ENCODE data around the gene ARHGEF11.

GRCh38 chr1:156911577-156912298, 133.8 kb downstream of the ARHGEF11 start:
- no peak for TF ChIP-seq POLR2A (IDR thresholded peaks at IDR 0.05; ENCODE audit: extremely low read depth, insufficient read length)
- TF ChIP-seq, protein P1, sequence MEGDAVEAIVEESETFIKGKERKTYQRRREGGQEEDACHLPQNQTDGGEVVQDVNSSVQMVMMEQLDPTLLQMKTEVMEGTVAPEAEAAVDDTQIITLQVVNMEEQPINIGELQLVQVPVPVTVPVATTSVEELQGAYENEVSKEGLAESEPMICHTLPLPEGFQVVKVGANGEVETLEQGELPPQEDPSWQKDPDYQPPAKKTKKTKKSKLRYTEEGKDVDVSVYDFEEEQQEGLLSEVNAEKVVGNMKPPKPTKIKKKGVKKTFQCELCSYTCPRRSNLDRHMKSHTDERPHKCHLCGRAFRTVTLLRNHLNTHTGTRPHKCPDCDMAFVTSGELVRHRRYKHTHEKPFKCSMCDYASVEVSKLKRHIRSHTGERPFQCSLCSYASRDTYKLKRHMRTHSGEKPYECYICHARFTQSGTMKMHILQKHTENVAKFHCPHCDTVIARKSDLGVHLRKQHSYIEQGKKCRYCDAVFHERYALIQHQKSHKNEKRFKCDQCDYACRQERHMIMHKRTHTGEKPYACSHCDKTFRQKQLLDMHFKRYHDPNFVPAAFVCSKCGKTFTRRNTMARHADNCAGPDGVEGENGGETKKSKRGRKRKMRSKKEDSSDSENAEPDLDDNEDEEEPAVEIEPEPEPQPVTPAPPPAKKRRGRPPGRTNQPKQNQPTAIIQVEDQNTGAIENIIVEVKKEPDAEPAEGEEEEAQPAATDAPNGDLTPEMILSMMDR (IDR thresholded peaks at IDR 0.05; ENCODE audit: low read depth, low read length): no peak

All from NB4 (cell line).